DMS 273 treated with DMSO at 0.1 percent for 48 hours (cell line): ENCODE data around the gene RRP15.
A peak's percentile ranks its signal among the peaks of the same experiment; 100 is the strongest.
"Not testable (repeated sequence)": the region's sequence is repeated elsewhere in the genome, so short reads cannot be mapped to it uniquely, and the experiment has no call there.

Experiments used
- DNase-seq: peaks from one replicate; lab custom pipeline; 2025; lab: John Stamatoyannopoulos, UW

The RRP15 gene

DNA sequence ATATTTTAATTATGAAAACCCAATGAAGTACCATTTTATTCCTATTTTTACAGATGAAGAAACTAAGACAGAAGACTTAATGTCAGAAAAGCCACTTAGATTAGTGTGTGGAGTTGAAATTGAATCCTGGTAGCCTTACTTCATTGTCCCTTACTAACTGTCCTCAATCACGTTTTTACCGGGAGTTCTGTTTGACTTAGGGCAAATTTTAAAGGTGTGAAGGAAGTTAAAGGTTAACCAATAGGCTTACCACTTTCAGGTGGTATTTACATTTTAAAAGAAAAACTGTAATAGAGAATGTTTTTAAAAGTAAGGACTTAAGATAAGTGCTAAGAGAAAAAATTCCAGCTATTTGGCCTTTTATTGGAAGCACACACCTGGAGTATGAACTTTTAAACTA lies 12.4 kb downstream of the RRP15 start:
- DNase-seq: no peak

DNA sequence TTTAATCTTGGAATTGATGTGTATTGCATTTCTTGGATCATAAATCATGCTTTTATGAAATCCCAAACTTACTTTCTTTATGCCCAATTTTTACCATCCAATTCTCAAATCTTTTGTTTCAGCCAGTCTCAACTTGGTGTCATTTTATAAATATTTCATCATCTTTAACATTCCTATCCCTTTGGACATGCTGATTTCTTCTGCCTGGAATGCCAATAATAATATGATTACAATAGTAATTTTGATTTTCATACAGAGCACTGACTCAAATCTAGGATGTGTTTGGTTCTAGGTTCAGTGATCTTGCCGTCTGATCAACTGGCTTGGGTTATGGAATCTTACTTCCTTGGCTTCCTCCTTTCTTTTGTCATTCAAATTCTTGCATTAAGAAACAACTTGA lies 12.8 kb downstream of the RRP15 start:
- no peak for DNase-seq

DNA sequence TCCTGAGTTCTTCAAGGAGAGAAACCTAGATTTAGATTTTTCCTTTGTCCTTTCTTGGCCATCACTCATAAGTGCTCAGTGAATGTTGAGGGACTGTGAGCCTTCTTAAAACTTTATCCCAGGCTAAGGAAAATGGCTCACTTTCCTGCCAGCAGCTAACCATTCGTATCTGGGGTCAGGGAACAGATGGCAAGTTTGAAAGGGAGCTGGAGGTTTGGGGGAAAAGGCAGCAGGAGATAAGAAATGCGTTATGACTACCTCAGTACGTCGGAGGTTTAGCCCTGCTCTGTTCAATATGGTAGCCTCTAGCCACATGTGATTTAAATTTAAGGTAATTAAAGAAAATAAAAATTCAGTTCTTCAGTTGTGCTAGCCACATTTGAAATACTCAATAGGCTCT lies 13.3 kb downstream of the RRP15 start:
- peak; percentile 39 for DNase-seq

DNA sequence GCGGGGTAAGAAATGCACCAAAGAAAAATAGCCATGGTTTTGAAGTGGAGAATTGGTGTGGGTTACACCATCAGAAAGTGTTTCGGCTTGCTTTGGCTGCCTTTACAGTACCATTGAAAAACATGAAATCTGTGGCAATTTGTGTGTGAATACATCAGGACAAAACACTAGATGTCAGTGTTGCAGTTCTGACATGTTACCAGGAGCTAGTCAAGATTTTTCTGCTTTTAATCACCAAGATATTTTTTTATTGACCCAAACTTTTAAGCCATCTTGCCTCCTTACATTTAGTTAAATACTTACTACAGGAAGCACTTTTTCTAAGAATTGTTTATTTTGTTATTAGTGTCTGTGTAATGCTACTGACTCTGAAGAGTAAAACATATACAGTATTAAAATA lies 14.3 kb downstream of the RRP15 start:
- peak; percentile 7 for DNase-seq

DNA sequence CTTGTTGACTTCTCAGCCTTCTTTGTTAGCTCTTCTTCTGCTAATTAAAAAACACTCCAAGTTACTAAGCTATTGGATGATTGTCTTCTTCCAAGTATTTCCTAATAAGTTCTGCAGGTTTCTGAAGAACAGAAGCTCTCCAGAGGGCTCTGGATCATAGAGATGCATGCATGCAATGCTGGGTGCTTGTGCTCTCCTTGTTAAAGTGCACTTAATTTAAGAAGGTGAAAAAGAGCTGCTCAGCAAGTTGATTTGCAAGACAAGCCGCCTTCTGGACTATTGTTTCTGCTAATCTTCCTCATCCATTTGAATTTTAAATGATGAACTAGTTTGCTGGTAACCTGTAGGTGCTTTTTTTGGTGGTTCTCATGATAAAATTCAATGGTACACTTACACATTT lies 16.1 kb downstream of the RRP15 start:
- DNase-seq: no peak

DNA sequence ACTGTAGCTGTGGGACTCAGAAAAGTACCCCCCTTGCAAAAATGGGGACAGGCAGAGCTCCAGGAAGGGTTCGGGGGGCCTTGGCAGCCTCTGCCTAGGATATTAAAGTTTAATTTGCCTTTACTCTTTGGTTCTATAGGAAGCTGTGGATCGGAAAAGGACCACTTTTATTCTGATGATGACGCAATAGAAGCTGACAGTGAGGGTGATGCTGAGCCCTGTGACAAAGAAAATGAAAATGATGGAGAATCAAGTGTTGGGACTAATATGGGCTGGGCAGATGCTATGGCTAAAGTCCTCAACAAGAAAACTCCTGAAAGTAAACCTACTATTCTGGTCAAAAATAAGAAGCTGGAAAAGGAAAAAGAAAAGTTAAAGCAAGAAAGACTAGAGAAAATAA lies 17.1 kb downstream of the RRP15 start:
- no peak for DNase-seq

DNA sequence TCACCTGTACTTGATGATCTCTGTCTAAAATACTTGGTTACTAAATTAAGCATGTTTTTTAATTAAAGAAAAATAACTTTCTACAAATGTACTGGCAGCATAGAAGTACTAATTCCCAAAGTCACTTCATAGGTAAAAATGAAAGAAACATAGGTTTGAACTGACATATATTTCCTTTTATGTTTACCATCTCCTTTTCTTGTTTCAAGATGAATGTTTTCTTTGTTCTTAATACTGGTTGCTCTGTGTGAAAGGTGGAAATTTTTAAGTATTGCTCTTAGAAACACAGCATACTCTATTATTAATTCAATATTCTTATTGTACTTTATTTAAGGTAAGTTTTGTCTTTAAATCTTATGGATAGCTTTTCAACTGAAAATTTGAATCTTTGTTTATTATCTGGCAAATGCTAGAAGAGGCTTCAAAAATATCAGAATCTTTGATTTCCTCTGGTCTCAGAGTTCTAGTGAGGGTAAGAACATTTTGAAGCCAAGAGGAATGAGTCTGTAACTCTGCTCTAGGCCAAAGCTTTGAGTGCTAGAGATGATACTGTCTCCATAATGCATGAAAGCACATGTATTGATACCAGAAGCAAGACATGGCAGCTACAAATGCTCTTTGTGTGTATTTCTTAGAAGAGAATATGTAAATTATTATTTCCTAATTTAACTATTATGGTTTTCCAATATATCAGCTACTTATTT lies 18.2 kb downstream of the RRP15 start:
- DNase-seq: no peak

DNA sequence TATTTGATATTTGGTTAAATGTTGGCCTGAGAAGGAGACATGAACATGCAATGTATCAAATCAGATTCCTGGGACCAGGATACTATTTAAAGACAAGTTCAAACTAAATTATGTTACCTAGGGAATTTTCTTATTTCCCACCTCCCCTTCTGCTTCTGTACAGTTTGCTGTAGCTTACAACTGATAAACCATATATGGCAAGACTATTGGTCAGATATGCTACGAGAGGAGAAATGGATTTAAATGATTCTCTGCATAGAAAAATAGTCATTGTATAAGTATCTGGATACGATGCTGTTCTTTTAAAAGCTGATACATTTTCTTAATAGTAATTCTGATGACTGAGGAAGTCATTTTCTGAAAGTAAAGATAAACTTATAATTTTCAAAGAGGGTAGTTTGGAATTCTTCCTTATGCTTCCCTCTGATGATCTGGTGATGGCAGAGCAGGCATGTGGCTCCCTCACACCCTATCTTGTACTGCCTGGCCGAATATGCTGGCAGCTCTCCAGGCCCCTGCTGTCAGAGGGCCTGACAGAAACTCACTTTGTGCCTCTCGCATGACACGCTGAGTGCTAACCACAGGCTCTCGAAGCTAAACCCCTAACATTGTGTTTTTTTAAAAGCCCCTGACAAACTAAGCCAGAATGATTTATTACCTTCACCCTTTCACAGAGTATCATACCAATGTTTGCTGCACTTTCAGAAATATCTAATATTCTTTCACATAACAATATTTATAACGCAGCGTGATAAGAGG lies 19.4 kb downstream of the RRP15 start:
- DNase-seq: no peak

DNA sequence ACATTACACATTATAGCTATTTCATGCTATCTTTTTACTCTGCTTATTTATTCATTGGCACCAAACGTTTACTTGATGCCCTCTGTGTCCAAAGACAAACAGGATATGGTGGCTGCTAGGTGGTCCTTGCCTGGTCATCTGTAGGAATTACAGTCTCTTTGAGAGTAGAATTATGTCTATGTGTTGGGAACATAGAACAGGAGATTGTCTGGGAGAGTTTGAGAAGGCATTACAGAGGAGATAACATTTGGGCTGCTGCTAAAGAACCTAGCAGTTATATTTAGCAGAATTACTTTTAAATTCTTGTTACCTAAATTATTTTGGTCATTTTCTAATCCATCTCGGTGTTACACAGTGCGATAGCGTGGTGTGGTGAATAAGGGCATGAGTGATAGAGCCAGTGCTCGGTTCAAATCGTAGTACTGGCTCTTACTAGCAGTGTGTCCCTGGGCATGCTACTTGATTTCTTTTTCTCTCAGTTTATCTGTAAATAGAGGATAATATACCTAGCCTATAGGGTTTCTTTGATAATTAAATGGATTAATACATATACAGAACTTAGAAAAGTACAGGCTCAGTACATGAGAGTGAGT lies 20.5 kb downstream of the RRP15 start:
- no peak for DNase-seq

DNA sequence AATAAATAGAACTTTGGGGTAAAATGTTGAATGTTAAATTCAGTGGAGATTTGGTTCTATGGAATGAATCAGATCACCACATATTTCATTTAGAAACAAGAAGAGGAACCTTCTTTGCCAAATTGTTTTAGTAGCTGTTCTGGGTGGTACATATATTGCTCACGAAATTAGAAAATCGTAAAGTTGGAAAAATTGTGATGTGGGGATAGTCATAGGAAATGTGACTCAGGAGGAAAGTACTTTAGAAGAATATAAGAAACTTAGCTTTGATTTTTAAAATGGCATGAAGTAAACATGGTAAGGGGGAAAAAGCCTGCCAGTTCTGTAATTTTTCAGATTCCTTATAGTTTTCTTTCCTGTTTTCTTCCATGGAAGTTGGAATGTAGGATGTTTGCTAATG lies 27.4 kb downstream of the RRP15 start:
- DNase-seq: no peak

DNA sequence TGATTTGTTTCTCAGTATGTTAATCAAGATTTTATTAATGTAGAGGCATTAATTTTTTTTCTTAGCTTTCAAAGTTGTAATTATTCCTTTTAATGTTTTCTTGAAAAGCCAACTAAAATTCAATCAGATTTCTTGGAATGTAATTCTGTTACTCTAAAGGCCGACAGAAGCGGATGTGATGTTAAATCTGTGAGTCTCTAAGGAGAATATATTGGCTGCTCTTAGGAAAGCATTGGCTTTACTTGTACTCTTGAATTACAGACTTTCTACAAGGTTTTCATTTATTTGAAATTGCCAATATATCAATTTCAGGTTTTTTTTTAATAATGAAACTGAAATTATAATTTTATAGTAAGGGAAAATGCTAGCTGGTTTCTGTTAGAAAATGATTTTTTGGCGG lies 29.2 kb downstream of the RRP15 start:
- no peak for DNase-seq

DNA sequence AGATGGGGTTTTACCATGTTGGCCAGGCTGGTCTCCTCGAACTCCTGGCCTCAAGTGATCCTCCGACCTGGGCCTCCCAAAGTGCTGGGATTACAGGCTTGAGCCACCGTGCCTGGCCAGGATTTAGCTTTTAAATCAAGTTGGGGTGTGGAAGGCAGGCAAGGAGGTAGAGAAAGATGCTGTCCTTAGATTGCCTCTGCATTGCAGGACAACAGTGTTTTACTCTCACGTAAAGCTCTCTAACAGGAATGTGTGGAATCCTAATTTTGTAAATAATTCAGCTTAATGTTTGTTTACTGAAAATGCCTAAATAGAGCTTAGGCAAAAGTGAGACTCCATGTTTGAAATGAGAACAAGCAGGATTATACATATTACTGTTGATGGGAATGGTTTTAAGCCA lies 30.5 kb downstream of the RRP15 start:
- DNase-seq: no peak

DNA sequence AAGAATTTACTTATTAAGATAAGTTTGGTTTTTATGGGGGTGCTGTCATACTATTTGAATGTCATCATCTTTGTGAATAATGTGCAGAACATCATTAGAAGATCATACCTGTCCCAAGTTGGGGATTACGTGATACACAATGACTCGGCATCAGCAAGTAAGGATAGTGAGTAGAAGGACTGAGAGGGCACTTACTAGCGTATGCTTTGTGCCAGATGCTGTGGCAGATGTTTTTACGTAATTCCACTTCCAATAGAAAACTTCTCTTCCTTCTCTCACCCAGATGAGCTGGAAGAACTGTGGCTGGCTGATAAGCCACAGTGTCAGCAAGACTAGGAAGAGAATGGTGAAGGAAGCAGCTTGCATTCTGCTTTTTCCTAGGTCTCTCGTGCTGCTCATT lies 32.0 kb downstream of the RRP15 start:
- DNase-seq: no peak

DNA sequence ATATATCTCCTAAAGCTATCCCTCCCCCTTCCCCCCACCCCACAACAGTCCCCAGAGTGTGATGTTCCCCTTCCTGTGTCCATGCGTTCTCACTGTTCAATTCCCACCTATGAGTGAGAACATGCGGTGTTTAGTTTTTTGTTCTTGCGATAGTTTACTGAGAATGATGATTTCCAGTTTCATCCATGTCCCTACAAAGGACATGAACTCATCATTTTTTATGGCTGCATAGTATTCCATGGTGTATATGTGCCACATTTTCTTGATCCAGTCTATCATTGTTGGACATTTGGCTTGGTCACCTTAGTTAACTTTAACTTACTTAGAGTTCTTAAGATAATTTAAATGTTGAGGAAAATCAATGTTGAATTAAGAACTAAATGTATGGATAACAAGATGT lies 35.1 kb downstream of the RRP15 start:
- not testable (repeated sequence) for DNase-seq

DNA sequence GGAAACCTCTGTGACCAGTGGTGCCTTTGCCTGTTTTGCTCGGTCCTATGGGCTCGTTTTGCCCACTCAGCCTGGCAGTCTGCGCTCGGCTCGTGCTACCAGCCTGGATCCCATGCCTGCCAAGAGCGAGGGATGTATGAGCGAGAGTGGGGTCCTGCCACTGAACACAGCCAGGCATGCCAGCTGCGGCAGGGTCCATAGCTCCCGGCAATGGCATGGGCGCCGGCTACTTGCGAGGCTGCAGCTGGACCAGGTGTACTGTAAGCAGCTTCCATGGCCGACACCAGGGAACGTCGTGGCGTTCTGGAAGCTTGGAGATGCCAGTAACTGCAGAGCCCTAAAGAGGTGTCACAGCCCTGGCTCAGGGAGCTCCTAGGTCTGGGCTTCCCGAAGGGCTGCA lies 37.7 kb downstream of the RRP15 start:
- no peak for DNase-seq

DNA sequence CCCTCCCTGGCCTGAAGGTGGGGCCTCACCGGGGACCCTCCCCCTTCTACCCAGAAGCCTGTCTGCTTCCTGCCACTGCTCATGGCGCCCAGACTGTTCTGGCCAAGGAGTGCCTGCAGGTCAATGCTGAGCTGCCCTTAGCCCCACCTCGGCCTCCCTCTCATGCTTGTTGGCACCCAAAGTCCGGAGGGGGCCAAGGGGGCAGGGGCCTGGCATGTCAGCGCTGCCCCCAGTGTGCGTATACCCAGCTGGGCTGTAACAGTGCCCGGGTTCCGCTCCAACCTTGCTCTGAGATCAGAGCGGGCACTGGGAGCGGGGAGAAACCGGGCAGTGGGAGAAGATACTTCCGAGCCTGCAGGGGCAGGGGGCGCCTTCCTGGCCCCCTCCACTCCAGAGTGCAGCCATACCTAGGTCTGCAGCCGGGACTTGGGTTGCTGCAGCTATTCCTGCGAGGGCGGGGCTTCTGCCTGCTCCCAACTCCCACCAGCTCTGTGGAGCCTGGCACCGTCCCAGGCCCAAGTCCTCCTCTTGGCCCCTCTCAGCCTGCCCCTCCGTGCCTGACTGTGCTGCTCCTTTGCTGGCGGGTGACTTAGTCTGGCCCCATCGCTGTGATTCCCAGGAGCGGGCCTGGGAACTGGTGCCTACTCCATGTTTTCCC lies 38.6 kb downstream of the RRP15 start:
- DNase-seq: no peak

DNA sequence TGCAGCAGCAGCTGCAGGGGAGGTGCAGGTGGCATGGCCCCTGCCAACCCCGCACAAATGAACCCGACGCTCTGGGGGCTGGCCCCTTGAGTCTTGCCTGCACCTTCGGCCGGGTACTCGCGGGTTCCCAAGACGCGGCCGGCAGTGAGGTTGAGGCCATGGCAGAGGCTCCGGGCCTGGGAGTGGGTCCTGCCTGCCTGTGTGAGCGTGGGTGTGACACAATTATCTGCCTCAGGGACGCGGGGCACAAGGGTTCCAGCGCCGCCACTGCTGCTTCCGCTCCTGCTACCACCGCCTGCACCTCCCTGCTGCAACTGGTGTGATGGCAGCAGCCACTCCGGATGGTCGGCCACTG lies 39.1 kb downstream of the RRP15 start:
- no peak for DNase-seq

DNA sequence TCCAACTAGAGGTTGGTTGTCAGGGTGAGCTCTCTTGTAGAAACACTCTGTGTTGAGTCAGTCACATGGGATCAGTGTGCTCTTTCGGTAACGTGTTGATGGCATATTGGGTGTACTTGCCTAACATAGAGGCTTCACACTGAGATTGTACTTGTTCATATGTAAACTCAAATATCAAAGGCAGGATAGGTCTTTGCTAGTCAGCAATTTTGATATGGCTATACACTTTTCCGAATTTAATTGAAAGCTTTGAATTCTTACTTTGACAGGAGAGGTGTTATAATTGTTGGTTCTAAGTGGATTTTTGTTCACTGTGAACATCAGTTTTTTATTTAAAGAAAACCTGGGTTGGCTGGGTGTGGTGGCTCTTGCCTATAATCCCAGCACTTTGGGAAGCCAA lies 43.7 kb downstream of the RRP15 start:
- no peak for DNase-seq

DNA sequence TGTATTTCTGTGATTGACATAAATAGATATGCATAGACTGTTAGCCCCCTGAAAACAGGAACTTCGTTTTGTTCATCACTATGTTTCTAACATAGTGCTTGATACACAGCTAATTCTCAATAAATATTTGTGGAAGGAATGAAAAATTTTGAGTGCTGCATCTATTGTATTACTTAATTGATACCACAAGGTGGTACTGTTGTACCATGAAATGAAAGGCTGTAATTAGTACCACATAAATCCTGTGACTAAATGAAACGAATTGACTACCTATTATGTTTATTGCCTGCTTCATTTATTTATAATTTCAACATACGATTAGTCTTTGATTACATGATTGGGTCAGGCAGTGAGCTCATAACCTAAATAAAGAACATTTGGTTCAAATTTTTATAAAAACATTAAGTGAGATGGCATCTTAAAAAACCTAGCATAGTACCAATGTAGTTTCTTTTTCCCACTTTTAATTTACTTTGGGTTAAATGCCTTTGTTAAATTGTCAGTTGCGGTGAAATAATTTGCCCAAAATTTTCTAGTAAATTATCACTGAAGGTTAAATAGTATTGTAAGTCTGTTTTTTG lies 45.0 kb downstream of the RRP15 start:
- peak; percentile 16 for DNase-seq

DNA sequence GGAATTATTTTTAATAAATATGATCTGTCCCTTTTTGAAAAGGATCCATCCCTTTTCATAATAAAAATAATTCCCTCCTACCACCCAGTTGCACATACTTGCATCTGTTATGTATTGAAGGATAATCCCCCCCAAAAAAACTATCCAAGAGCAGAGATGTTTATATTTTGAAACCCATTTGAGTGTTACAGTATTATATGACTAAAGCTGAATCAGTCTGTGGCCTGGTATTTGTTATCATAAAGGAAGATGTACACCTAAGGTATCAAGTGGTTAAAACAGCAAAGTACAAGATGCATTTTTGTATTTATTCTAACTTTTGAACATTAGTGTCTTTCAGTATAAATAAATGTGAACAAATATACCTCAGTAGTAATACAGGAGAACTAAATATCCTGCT lies 47.3 kb downstream of the RRP15 start:
- DNase-seq: no peak

DNA sequence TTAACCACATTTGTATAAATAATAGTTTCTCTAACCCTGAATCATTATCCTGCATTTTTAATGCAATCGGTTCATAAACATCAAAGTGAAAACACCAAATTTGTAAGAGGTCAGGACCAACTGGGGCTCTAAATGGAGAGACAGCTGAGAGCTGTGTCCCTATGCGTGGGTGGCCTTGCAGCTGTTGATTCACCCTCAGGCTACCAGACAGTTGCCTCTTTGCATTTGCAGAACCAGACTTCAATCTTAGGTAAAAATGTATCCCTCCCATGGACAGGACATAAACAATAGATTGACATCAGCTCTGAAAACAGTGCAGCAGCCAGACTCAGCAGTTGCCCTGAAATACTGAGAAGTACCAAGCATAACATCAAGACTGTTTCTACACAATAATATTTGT lies 51.2 kb downstream of the RRP15 start:
- DNase-seq: no peak

DNA sequence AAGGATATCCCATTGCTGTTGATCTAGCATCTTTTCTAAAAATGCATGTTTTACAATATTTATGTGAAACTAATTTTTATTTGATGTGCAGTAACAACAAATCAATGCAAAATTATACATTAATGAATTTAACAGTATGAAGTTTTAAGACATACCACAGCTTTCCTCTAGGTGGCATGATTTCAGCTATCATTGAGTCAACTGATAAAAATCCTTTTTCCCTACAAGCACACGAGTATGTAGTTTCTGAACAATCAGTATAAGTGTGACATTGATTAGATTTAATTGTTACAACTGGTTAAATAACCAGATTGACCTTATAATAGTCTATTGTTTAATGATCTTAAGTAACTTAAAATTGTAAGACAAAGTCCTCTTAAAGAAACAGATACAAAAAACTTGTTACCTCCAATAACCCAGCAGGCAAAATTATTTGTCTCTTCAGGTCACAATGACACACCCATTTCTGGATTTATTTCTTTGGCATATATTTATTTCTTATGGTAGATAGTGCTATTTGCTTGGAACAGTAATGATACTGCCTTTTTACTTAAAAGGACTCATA lies 54.3 kb downstream of the RRP15 start:
- DNase-seq: no peak
